ENCODE measurements around the gene FGF14. TPM values are rescaled to one million over a fixed set of nuclear protein-coding genes. Genes with fewer than 3 reads are reported as not detected.

The FGF14 gene
- total RNA-seq, 3 donors from 2014 or later (not counting 1 experiment from before 2014, with no cell fraction given), result not detected

DNA sequence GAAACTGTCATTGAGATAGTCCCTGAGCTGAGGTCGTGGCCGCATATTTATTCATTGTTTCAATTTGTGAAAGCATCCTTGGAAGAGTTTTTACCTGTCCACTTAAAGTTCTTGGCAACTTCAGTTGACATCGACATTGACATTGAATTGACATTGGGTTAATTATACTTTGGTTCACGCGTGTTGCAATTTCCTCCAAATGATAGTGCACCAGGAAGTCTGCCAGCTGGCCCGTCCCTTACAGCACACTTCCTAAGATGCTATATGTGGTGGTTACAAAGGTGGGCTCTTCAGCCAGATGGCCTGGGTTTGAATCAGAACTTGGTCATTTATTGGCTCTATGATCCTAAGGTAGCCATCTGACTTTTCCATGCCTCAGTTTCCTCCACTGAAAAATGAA is 176.0 kb downstream of the FGF14 start:
- Histone ChIP-seq H3K27me3 (ENCODE audit: control insufficient read depth, insufficient read depth, low read length) (no peaks in the 10 kb centered on the region), H3K9me3 (ENCODE audit: control insufficient read depth, insufficient read depth, low read length) (no peaks in the 10 kb centered on the region), H3K4me1 (ENCODE audit: control insufficient read depth, insufficient read depth, low read length) (no peaks in the 10 kb centered on the region), H3K36me3 (ENCODE audit: control insufficient read depth, insufficient read depth, low read length) (no peaks in the 10 kb centered on the region), H3K27ac (ENCODE audit: low read length) (no peak overlapping the region), H3K4me3 (ENCODE audit: low read length) (no peak overlapping the region)
- Mint-ChIP-seq H3K9me3 (peaks cover 2 to 8% of the 10 kb centered on the region in 2 donors), H3K27ac (no peak overlapping the region), H3K4me3 (no peak overlapping the region), H3K27me3 (ENCODE audit: low read depth in 2 of 2) (no peaks in the 10 kb centered on the region), H3K36me3 (no peaks in the 10 kb centered on the region), H3K4me1 (no peaks in the 10 kb centered on the region)
- no peak for DNase-seq
- 60% methylated on average over 6 of the region's 6 CpGs for WGBS (ENCODE audit: insufficient coverage)
- ATAC-seq, result no peak
- intact Hi-C loops (cut with micrococcal nuclease), result no loop called here
- TF ChIP-seq, protein P1, sequence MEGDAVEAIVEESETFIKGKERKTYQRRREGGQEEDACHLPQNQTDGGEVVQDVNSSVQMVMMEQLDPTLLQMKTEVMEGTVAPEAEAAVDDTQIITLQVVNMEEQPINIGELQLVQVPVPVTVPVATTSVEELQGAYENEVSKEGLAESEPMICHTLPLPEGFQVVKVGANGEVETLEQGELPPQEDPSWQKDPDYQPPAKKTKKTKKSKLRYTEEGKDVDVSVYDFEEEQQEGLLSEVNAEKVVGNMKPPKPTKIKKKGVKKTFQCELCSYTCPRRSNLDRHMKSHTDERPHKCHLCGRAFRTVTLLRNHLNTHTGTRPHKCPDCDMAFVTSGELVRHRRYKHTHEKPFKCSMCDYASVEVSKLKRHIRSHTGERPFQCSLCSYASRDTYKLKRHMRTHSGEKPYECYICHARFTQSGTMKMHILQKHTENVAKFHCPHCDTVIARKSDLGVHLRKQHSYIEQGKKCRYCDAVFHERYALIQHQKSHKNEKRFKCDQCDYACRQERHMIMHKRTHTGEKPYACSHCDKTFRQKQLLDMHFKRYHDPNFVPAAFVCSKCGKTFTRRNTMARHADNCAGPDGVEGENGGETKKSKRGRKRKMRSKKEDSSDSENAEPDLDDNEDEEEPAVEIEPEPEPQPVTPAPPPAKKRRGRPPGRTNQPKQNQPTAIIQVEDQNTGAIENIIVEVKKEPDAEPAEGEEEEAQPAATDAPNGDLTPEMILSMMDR (IDR thresholded peaks at IDR 0.05), result no peak

DNA sequence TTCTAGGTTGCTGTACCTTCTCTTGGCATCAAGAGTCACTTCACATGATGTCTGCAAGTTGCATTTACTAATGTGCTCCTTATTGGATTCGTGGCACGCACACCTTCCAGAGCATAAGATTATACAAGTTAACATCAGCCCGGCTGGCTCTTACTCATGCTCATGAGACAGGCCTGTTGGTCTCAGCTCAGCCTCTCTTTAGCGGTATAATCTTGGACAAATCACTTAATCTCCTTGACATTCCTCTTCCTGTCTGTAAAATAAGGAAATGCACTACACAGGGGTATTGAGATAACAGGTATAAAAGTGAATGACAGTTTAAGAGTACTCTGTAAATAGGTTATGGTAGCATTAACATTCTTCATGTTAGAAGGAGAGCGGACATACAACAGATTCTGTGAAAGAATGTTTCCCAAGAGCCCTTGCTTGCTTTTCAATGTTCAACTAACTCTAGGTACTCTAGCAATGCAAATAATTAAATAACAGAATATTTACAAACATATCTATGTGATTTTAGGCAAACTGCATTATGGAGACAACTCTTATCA is 181.1 kb downstream of the FGF14 start:
- H3K9me3 ChIP-seq (ENCODE audit: control insufficient read depth, insufficient read depth, low read length), result no peaks in the 10 kb centered on the region
- WGBS (ENCODE audit: insufficient coverage), result 49% methylated on average over 4 of the region's 5 CpGs
- Mint-ChIP-seq H3K9me3 (peaks cover 0 to 3% of the 10 kb centered on the region in 2 donors), H3K36me3 (no peaks in the 10 kb centered on the region), H3K4me3 (no peak overlapping the region), H3K4me1 (no peaks in the 10 kb centered on the region), H3K27ac (no peak overlapping the region), H3K27me3 (ENCODE audit: low read depth in 2 of 2) (no peaks in the 10 kb centered on the region)
- intact Hi-C loops (cut with micrococcal nuclease), result no loop called here
- H3K4me3 ChIP-seq (ENCODE audit: low read length), result no peak overlapping the region
- H3K27ac ChIP-seq (ENCODE audit: low read length), result no peak overlapping the region
- no peaks in the 10 kb centered on the region for H3K27me3 ChIP-seq (ENCODE audit: control insufficient read depth, insufficient read depth, low read length)
- TF ChIP-seq, protein P1 (IDR thresholded peaks at IDR 0.05), result no peak
- no peaks in the 10 kb centered on the region for H3K4me1 ChIP-seq (ENCODE audit: control insufficient read depth, insufficient read depth, low read length)
- ATAC-seq (no peak), DNase-seq (no peak)
- no peaks in the 10 kb centered on the region for H3K36me3 ChIP-seq (ENCODE audit: control insufficient read depth, insufficient read depth, low read length)

DNA sequence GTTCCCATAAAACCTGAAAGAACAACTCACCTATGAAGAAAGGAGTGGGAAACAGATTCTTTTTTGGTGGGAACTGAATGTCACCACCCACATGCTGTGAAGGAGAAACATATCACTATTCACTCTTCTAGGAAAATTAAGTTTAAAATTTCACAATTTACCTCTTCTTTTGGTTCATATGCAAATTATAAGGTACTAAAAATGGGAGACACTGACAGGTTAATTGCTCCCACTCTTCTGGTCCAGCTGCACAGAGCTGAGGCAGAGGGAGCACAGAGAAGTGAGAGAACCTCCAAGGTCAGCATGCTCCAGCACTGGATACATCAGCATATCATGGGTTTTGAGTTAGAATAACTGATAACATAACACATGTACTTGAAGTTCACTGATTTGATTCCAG is 186.9 kb downstream of the FGF14 start:
- Histone ChIP-seq H3K4me3 (ENCODE audit: low read length) (no peak overlapping the region), H3K27me3 (ENCODE audit: control insufficient read depth, insufficient read depth, low read length) (no peaks in the 10 kb centered on the region), H3K36me3 (ENCODE audit: control insufficient read depth, insufficient read depth, low read length) (no peaks in the 10 kb centered on the region), H3K27ac (ENCODE audit: low read length) (no peak overlapping the region), H3K4me1 (ENCODE audit: control insufficient read depth, insufficient read depth, low read length) (no peaks in the 10 kb centered on the region), H3K9me3 (ENCODE audit: control insufficient read depth, insufficient read depth, low read length) (no peaks in the 10 kb centered on the region)
- peaks cover 0 to 4% of the 10 kb centered on the region in 2 donors for H3K9me3 Mint-ChIP-seq
- no peak overlapping the region for H3K4me3 Mint-ChIP-seq
- DNase-seq (no peak), ATAC-seq (no peak)
- H3K36me3 Mint-ChIP-seq, result no peaks in the 10 kb centered on the region
- no peak overlapping the region for H3K27ac Mint-ChIP-seq
- TF ChIP-seq, protein P1 (IDR thresholded peaks at IDR 0.05), result no peak
- H3K4me1 Mint-ChIP-seq, result no peaks in the 10 kb centered on the region
- H3K27me3 Mint-ChIP-seq (ENCODE audit: low read depth in 2 of 2), result no peaks in the 10 kb centered on the region
- intact Hi-C loops (cut with micrococcal nuclease), result no loop called here

DNA sequence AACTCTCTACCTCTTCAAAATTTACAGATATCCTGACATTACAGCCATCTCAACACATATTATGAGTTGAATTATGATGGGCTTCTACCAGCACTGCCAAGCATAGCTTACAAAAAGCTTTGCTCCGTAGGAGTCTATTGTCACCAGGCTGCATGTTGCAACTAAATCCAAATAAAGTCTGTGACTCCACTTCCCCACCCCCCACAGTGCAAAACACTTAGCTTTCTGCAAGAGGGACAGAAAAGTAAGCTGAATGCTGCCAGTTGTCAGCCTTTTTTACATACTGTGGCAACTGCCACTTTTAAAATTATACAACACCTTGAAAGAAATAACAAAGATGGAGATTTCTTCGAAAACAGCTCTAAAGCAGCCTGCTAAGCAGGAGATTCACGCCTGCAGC is 189.1 kb downstream of the FGF14 start:
- intact Hi-C loops (cut with micrococcal nuclease), result no loop called here
- Mint-ChIP-seq H3K4me1 (no peaks in the 10 kb centered on the region), H3K36me3 (no peaks in the 10 kb centered on the region), H3K27ac (no peak overlapping the region), H3K9me3 (peaks cover 0 to 4% of the 10 kb centered on the region in 2 donors), H3K4me3 (no peak overlapping the region), H3K27me3 (ENCODE audit: low read depth in 2 of 2) (no peaks in the 10 kb centered on the region)
- Histone ChIP-seq H3K9me3 (ENCODE audit: control insufficient read depth, insufficient read depth, low read length) (no peaks in the 10 kb centered on the region), H3K36me3 (ENCODE audit: control insufficient read depth, insufficient read depth, low read length) (no peaks in the 10 kb centered on the region), H3K4me3 (ENCODE audit: low read length) (no peak overlapping the region), H3K4me1 (ENCODE audit: control insufficient read depth, insufficient read depth, low read length) (no peaks in the 10 kb centered on the region), H3K27me3 (ENCODE audit: control insufficient read depth, insufficient read depth, low read length) (no peaks in the 10 kb centered on the region), H3K27ac (ENCODE audit: low read length) (no peak overlapping the region)
- ATAC-seq (no peak), DNase-seq (no peak)
- WGBS (ENCODE audit: insufficient coverage), result 54% methylated on average over 3 of the region's 3 CpGs
- TF ChIP-seq, protein P1 (IDR thresholded peaks at IDR 0.05), result no peak

All from natural killer cell (primary cell).